Naive thymus-derived CD4-positive, alpha-beta T cell (primary cell): ENCODE results near the gene HS6ST3. TPM values are rescaled to one million over a fixed set of nuclear protein-coding genes. Genes with fewer than 3 reads are reported as not detected.

Experiments used
- ATAC-seq: fragments of 150-1000 bp; cut with Tn5 transposase; 2 replicates; pipeline ENCODE4 v1.10.0; 2021; ENCODE audit warnings: mild to moderate bottlenecking, moderate library complexity
- CTCF ChIA-PET: fragments of 350-600 bp; sonication (Branson Sonifier 250); formaldehyde crosslinking; loops from one replicate; lab custom pipeline; 2021; ENCODE audit warnings: antibody characterized with exemption; lab: Charles Lee
- POLR2A ChIA-PET: fragments of 350-600 bp; sonication (Branson Sonifier 250); formaldehyde crosslinking; loops from one replicate; lab custom pipeline; 2021; ENCODE audit warnings: antibody characterized with exemption, inconsistent platforms; lab: Charles Lee
- DNase-seq, 9 donors: peaks; one replicate each; pipeline versions ENCODE4 v3.0.0 to v3.0.0-alpha.2; 2020 to 2022; ENCODE audit warnings: mixed read lengths in 1 of 9
- H3K27ac ChIP-seq: one replicate; pipeline ENCODE4 v1.7.0; 2013; ENCODE audit warnings: mild to moderate bottlenecking, low read depth, low read length, moderate library complexity
- H3K27me3 ChIP-seq, 2 donors: one replicate each; pipeline ENCODE4 v1.7.0; 2013; ENCODE audit warnings: low read length in 2 of 2, mild to moderate bottlenecking in 2 of 2, moderate library complexity in 2 of 2; ENCODE audit not compliant: control insufficient read depth in 2 of 2, insufficient read depth in 2 of 2
- H3K36me3 ChIP-seq, 3 experiments: 1 replicate in 2 of 3; 2 replicates in 1 of 3; pipeline ENCODE4 v1.7.0; 2013; ENCODE audit warnings: low read length in 3 of 3, mild to moderate bottlenecking in 3 of 3, moderate library complexity in 1 of 3; ENCODE audit not compliant: insufficient read depth in 3 of 3, control insufficient read depth in 2 of 3
- H3K4me1 ChIP-seq, 2 donors: one replicate each; pipeline ENCODE4 v1.7.0; 2013; ENCODE audit warnings: low read length in 2 of 2, mild to moderate bottlenecking in 2 of 2, moderate library complexity in 1 of 2; ENCODE audit not compliant: control insufficient read depth in 2 of 2, insufficient read depth in 2 of 2
- H3K4me3 ChIP-seq: 2 replicates; pipeline ENCODE4 v1.7.0; 2013; ENCODE audit warnings: mild to moderate bottlenecking, low read length
- H3K9me3 ChIP-seq, 3 experiments: 1 replicate in 2 of 3; 2 replicates in 1 of 3; pipeline ENCODE4 v1.7.0; 2013; ENCODE audit warnings: low read length in 3 of 3; ENCODE audit not compliant: control insufficient read depth in 2 of 3
- H3K27ac Mint-ChIP-seq, 9 donors: one replicate each; pipeline ENCODE4 v1.8.0; 2020 to 2022; ENCODE audit warnings: mixed read lengths in 9 of 9, mild to moderate bottlenecking in 8 of 9, moderate library complexity in 5 of 9, inconsistent platforms in 2 of 9
- H3K27me3 Mint-ChIP-seq, 5 donors: one replicate each; pipeline ENCODE4 v1.8.0; 2021 to 2022; ENCODE audit warnings: mixed read lengths in 5 of 5, mild to moderate bottlenecking in 1 of 5
- H3K36me3 Mint-ChIP-seq, 5 donors: one replicate each; pipeline ENCODE4 v1.8.0; 2020 to 2022; ENCODE audit warnings: mixed read lengths in 5 of 5, mild to moderate bottlenecking in 3 of 5, inconsistent platforms in 1 of 5
- H3K4me1 Mint-ChIP-seq, 7 donors: one replicate each; pipeline ENCODE4 v1.8.0; 2020 to 2022; ENCODE audit warnings: mixed read lengths in 7 of 7, mild to moderate bottlenecking in 3 of 7, inconsistent platforms in 1 of 7
- H3K4me3 Mint-ChIP-seq, 10 donors: one replicate each; pipeline ENCODE4 v1.8.0; 2020 to 2022; ENCODE audit warnings: mild to moderate bottlenecking in 10 of 10, mixed read lengths in 10 of 10, moderate library complexity in 6 of 10, inconsistent platforms in 2 of 10
- H3K9me3 Mint-ChIP-seq, 11 donors: one replicate each; pipeline ENCODE4 v1.8.0; 2020 to 2022; ENCODE audit warnings: mixed read lengths in 11 of 11, mild to moderate bottlenecking in 4 of 11, inconsistent platforms in 1 of 11, moderate library complexity in 1 of 11
- intact Hi-C, 2 donors: fragments of 100-400 bp; cut with micrococcal nuclease; formaldehyde crosslinking; loops; one replicate each; pipeline ENCODE4 v1.15.1; 2023
- polyA plus RNA-seq, 2 donors: library from polyadenylated mRNA; unstranded; fragments of 300-500 nt; fragmentation: Illumina TruSeq; gene quantifications; one replicate each; pipeline ENCODE4 v1.2.3, GENCODE V29; 2021
- total RNA-seq, 6 experiments: library from RNA in 5 of 6; stranded (reverse) in 5 of 6; gene quantifications; 1 replicate in 5 of 6; 2 replicates in 1 of 6; pipeline ENCODE4 v1.2.3 and lab custom pipeline; 2021 to 2026

Gene HS6ST3
- total and polyA plus RNA-seq, 7 experiments from 2014 or later, result not detected

- intact Hi-C loops, result no loop called here
- no peaks in the 10 kb centered on the region for H3K27me3 Mint-ChIP-seq
- ChIA-PET CTCF (no interaction called here), POLR2A (no interaction called here)
- no peaks in the 10 kb centered on the region for H3K4me1 Mint-ChIP-seq
- peaks cover 0 to 16% (median 2%) of the 10 kb centered on the region in 11 donors for H3K9me3 Mint-ChIP-seq
- Histone ChIP-seq H3K36me3 (no peaks in the 10 kb centered on the region), H3K4me3 (no peak overlapping the region), H3K9me3 (no peaks in the 10 kb centered on the region), H3K27me3 (no peaks in the 10 kb centered on the region), H3K4me1 (no peaks in the 10 kb centered on the region), H3K27ac (no peak overlapping the region)
- no peak overlapping the region for H3K4me3 Mint-ChIP-seq
- no peak overlapping the region for H3K27ac Mint-ChIP-seq
- ATAC-seq (no peak), DNase-seq (no peak)
- H3K36me3 Mint-ChIP-seq, result peaks cover 0 to 4% (median 0%) of the 10 kb centered on the region in 5 donors
These were observed 184.1 kb downstream of the HS6ST3 start for GRCh38 chr13:96274046-96274445.

- ChIA-PET POLR2A (no interaction called here), CTCF (no interaction called here)
- peaks cover 0 to 4% (median 0%) of the 10 kb centered on the region in 5 donors for H3K36me3 Mint-ChIP-seq
- ATAC-seq (no peak), DNase-seq (no peak)
- Histone ChIP-seq H3K4me3 (no peak overlapping the region), H3K27ac (no peak overlapping the region), H3K36me3 (no peaks in the 10 kb centered on the region), H3K4me1 (no peaks in the 10 kb centered on the region), H3K27me3 (no peaks in the 10 kb centered on the region), H3K9me3 (no peaks in the 10 kb centered on the region)
- H3K4me1 Mint-ChIP-seq, result no peaks in the 10 kb centered on the region
- intact Hi-C loops, result no loop called here
- no peaks in the 10 kb centered on the region for H3K27me3 Mint-ChIP-seq
- peaks cover 0 to 20% (median 4%) of the 10 kb centered on the region in 11 donors for H3K9me3 Mint-ChIP-seq
- no peak overlapping the region for H3K4me3 Mint-ChIP-seq
- H3K27ac Mint-ChIP-seq, result no peak overlapping the region
These were observed 190.0 kb downstream of the HS6ST3 start for GRCh38 chr13:96279904-96280303.

- intact Hi-C loops, result no loop called here
- Histone ChIP-seq H3K9me3 (no peaks in the 10 kb centered on the region), H3K27ac (no peak overlapping the region), H3K27me3 (no peaks in the 10 kb centered on the region), H3K4me3 (no peak overlapping the region), H3K4me1 (no peaks in the 10 kb centered on the region), H3K36me3 (no peaks in the 10 kb centered on the region)
- no peak overlapping the region for H3K4me3 Mint-ChIP-seq
- no peak overlapping the region for H3K27ac Mint-ChIP-seq
- ATAC-seq (no peak), DNase-seq (no peak)
- no peaks in the 10 kb centered on the region for H3K36me3 Mint-ChIP-seq
- ChIA-PET CTCF (no interaction called here), POLR2A (no interaction called here)
- peaks cover 0 to 12% (median 2%) of the 10 kb centered on the region in 11 donors for H3K9me3 Mint-ChIP-seq
- H3K27me3 Mint-ChIP-seq, result no peaks in the 10 kb centered on the region
- H3K4me1 Mint-ChIP-seq, result no peaks in the 10 kb centered on the region
These were observed 195.1 kb downstream of the HS6ST3 start for GRCh38 chr13:96284971-96285370.

GRCh38 chr13:96285729-96286128 is 195.8 kb downstream of the HS6ST3 start:
- Histone ChIP-seq H3K4me3 (no peak overlapping the region), H3K27ac (no peak overlapping the region), H3K36me3 (no peaks in the 10 kb centered on the region), H3K27me3 (no peaks in the 10 kb centered on the region), H3K4me1 (no peaks in the 10 kb centered on the region), H3K9me3 (no peaks in the 10 kb centered on the region)
- Mint-ChIP-seq H3K27ac (no peak overlapping the region), H3K27me3 (no peaks in the 10 kb centered on the region), H3K36me3 (no peaks in the 10 kb centered on the region), H3K4me3 (no peak overlapping the region), H3K9me3 (peaks cover 0 to 15% (median 3%) of the 10 kb centered on the region in 11 donors), H3K4me1 (no peaks in the 10 kb centered on the region)
- ChIA-PET POLR2A (no interaction called here), CTCF (no interaction called here)
- no peak for ATAC-seq
- no peak for DNase-seq
- intact Hi-C loops, result no loop called here

- Histone ChIP-seq H3K27ac (no peak overlapping the region), H3K4me1 (no peaks in the 10 kb centered on the region), H3K36me3 (no peaks in the 10 kb centered on the region), H3K9me3 (no peaks in the 10 kb centered on the region), H3K4me3 (no peak overlapping the region), H3K27me3 (no peaks in the 10 kb centered on the region)
- peaks cover 0 to 23% (median 2%) of the 10 kb centered on the region in 11 donors for H3K9me3 Mint-ChIP-seq
- H3K4me3 Mint-ChIP-seq, result no peak overlapping the region
- intact Hi-C loops, result no loop called here
- H3K4me1 Mint-ChIP-seq, result no peaks in the 10 kb centered on the region
- CTCF ChIA-PET, result no interaction called here
- no peak for ATAC-seq
- POLR2A ChIA-PET, result no interaction called here
- DNase-seq, result no peak
- H3K27me3 Mint-ChIP-seq, result no peaks in the 10 kb centered on the region
- no peak overlapping the region for H3K27ac Mint-ChIP-seq
- no peaks in the 10 kb centered on the region for H3K36me3 Mint-ChIP-seq
These were observed 205.3 kb downstream of the HS6ST3 start for GRCh38 chr13:96294930-96295881.

GRCh38 chr13:96297360-96297759 is 207.5 kb downstream of the HS6ST3 start:
- Mint-ChIP-seq H3K4me3 (no peak overlapping the region), H3K36me3 (no peaks in the 10 kb centered on the region), H3K27me3 (no peaks in the 10 kb centered on the region), H3K9me3 (peaks cover 0 to 15% (median 2%) of the 10 kb centered on the region in 11 donors), H3K4me1 (no peaks in the 10 kb centered on the region), H3K27ac (no peak overlapping the region)
- no peaks in the 10 kb centered on the region for H3K4me1 ChIP-seq
- H3K27me3 ChIP-seq, result no peaks in the 10 kb centered on the region
- H3K36me3 ChIP-seq, result no peaks in the 10 kb centered on the region
- no peak for DNase-seq
- ChIA-PET CTCF (no interaction called here), POLR2A (no interaction called here)
- H3K9me3 ChIP-seq, result no peaks in the 10 kb centered on the region
- H3K4me3 ChIP-seq, result no peak overlapping the region
- H3K27ac ChIP-seq, result no peak overlapping the region
- intact Hi-C loops, result no loop called here
- no peak for ATAC-seq

GRCh38 chr13:96299235-96299634 is 209.3 kb downstream of the HS6ST3 start:
- Mint-ChIP-seq H3K27me3 (no peaks in the 10 kb centered on the region), H3K27ac (no peak overlapping the region), H3K36me3 (no peaks in the 10 kb centered on the region), H3K4me3 (no peak overlapping the region), H3K9me3 (peaks cover 0 to 11% (median 4%) of the 10 kb centered on the region in 11 donors), H3K4me1 (no peaks in the 10 kb centered on the region)
- ATAC-seq (no peak), DNase-seq (no peak)
- ChIA-PET CTCF (no interaction called here), POLR2A (no interaction called here)
- Histone ChIP-seq H3K4me1 (no peaks in the 10 kb centered on the region), H3K27me3 (no peaks in the 10 kb centered on the region), H3K36me3 (no peaks in the 10 kb centered on the region), H3K27ac (no peak overlapping the region), H3K9me3 (no peaks in the 10 kb centered on the region), H3K4me3 (no peak overlapping the region)
- intact Hi-C loops, result no loop called here
